ENCODE measurements around the gene ILKAP. TPM values are rescaled to one million over a fixed set of nuclear protein-coding genes. Genes with fewer than 3 reads are reported as not detected.
A peak's percentile ranks its signal among the peaks of the same experiment; 100 is the strongest.

Gene ILKAP
- total RNA-seq, 6 experiments from 2014 or later = 9.8 to 24.3 (median 16.8) TPM

GRCh38 chr2:238157506-238158017, 45.9 kb downstream of the ILKAP start:
- Histone ChIP-seq H3K4me3 (no peak overlapping the region), H3K36me3 (no peaks in the 10 kb centered on the region), H3K27me3 (no peaks in the 10 kb centered on the region), H3K4me1 (no peaks in the 10 kb centered on the region), H3K27ac (no peak overlapping the region), H3K9me3 (no peaks in the 10 kb centered on the region)
- TF ChIP-seq POLR2A (IDR thresholded peaks at IDR 0.05) = no peak
- TF ChIP-seq CTCF (IDR thresholded peaks at IDR 0.05) = no peak
- WGBS (ENCODE audit: insufficient coverage, low coverage, low lambda C conversion rate, missing lambda C conversion rate) = 73% methylated on average over 14 of the region's 14 CpGs
- ATAC-seq = no peak
- peak in 1 of 3 donors; percentile 35 for DNase-seq
- intact Hi-C loops (cut with DNase I) = no loop called here

DNA sequence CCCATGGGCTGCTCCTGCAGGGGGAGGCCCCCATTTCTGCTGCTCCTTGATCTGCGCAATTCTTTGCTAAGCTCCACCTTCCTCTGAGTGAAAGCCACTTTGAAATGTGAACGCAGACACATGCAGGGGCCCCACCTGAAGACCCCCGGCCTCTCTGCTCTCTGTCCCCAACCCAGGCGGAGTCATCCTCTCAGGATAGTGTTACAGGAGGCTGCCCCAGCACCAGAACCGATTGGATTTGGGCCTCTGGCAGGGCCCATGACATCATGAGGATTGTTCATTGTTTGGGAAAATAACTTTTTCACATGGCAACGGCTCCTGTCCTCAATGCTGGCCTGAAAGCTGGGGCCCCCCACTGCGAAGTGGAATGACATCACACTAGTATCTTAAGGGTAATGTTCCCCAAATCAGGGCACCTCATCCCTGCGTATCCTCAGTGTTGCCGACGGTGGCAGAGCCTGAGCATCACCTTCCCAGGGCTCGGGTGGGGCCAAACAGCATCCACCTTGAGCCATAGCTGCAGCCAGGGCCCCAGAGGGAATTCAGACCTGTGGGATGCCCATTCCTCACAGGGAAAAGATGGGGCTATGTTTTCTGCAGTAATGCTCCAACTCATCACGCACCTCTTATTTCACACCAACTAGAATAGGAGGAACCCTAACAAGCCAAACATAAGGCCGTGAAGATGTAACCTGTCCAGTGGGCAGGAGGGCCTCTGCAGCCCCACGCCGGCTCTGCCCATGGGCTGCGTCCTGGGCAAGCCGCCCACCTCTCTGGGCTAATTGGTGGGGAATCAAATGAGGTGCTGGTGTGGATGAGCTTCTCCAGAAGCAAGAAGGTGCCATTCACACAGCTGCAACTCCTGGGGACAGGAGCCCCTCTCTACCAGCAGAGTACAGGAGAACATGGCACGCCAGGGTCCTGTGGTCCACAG, 47.5 kb downstream of the ILKAP start:
- intact Hi-C loops (cut with DNase I) = no loop called here
- peak in 2 of 3 donors; percentile 10 to 30 for DNase-seq
- no peaks in the 10 kb centered on the region for H3K36me3 ChIP-seq
- no peak overlapping the region for H3K4me3 ChIP-seq
- 51% methylated on average over 5 of the region's 18 CpGs for WGBS (ENCODE audit: insufficient coverage, low coverage, low lambda C conversion rate, missing lambda C conversion rate)
- no peaks in the 10 kb centered on the region for H3K27me3 ChIP-seq
- no peaks in the 10 kb centered on the region for H3K9me3 ChIP-seq
- no peaks in the 10 kb centered on the region for H3K4me1 ChIP-seq
- ATAC-seq = no peak
- H3K27ac ChIP-seq = no peak overlapping the region
- TF ChIP-seq POLR2A (IDR thresholded peaks at IDR 0.05) = no peak
- no peak for TF ChIP-seq CTCF (IDR thresholded peaks at IDR 0.05)

- TF ChIP-seq CTCF (IDR thresholded peaks at IDR 0.05) = no peak
- no peak for TF ChIP-seq POLR2A (IDR thresholded peaks at IDR 0.05)
- Histone ChIP-seq H3K9me3 (no peaks in the 10 kb centered on the region), H3K4me3 (no peak overlapping the region), H3K36me3 (no peaks in the 10 kb centered on the region), H3K27ac (no peak overlapping the region), H3K4me1 (no peaks in the 10 kb centered on the region), H3K27me3 (no peaks in the 10 kb centered on the region)
- intact Hi-C loops (cut with DNase I) = no loop called here
- DNase-seq (peak in 2 of 3 donors; percentile 19 to 25), ATAC-seq (peak in 1 of 4 donors; percentile 36)
- 89% methylated on average over 7 of the region's 19 CpGs for WGBS (ENCODE audit: insufficient coverage, low coverage, low lambda C conversion rate, missing lambda C conversion rate)
These were observed 48.3 kb downstream of the ILKAP start for GRCh38 chr2:238155051-238155760.

DNA sequence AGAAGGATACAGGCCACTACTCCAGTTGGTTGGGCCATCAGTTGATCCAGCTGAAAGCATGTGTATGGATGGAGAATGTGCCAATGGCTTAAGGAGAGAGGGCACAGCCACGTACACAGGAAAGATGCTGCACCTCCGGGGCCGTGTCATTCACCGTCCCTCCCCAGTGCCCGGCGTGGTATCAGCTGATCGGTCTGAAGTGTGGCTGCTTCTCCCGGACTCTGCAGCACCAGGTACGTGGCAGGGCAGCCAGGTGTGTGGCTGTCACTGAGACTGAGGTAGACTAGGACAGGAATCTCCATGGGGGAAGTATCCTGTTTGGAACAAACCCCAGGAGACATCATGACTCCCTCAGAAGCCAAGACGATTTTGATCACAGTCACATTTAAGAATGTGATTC, 48.9 kb downstream of the ILKAP start:
- DNase-seq (no peak), ATAC-seq (no peak)
- Histone ChIP-seq H3K9me3 (no peaks in the 10 kb centered on the region), H3K36me3 (no peaks in the 10 kb centered on the region), H3K4me3 (no peak overlapping the region), H3K27me3 (no peaks in the 10 kb centered on the region), H3K4me1 (no peaks in the 10 kb centered on the region), H3K27ac (no peak overlapping the region)
- 71% methylated on average over 2 of the region's 10 CpGs for WGBS (ENCODE audit: insufficient coverage, low coverage, low lambda C conversion rate, missing lambda C conversion rate)
- no peak for TF ChIP-seq CTCF (IDR thresholded peaks at IDR 0.05)
- no peak for TF ChIP-seq POLR2A (IDR thresholded peaks at IDR 0.05)
- intact Hi-C loops (cut with DNase I) = no loop called here
